Measurements from ENCODE around the gene ADGB.

ADGB gene

DNA sequence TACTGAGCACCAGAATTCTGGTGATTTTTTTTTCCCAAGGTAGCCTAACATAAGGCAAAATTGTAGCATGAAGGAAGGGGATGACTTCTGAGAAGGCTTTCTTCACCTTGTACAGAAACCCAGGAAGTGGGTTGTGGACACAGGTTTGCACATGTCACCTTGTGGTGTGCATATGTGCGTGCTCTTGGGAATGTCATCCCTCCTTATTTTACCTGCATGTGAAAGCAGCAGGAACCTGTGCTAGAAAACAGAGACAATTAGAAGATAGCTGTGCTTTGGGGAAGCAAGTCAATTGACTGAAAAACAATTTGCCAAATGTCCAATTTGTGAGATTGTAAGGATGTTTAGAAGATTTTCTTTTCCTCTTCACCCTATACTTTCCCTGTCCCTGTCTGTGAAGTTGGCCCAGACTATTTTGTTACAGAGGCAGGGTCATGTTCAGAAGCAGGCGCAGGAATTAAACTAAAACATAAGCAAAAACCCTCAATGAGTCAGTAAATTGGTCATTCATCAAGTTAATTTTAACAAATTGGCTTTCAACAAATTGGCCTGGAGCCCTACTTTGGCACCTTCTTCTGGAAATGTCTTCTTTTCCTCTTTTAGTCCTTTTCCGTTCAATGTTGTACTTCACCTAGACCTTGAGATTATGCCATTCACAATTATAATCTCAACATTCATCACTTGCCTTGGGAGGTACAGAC, 261.2 kb downstream of the ADGB start:
- DNase-seq (ENCODE audit: low read depth in 2 of 2, low spot score in 1 of 2) = no peak

DNA sequence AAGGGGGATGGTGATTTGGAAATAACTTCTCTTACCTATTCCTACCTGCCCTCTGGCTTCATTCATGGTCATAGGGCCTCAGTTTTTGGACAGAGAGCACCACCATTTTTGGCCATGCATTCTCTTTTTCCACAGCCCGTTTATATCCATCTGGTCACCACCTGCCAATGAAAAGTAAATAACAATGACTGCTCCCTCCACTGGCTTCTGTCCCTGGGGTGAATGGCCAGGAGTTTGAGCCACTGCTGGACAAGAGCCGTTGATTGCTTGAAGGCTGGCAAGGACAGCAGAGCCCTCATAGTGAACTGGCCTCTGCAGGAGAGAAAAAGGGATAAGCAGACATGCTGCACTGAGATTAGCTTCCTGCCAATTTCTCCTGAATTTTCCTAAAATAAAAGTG, 261.8 kb downstream of the ADGB start:
- DNase-seq (ENCODE audit: low read depth in 2 of 2, low spot score in 1 of 2) = no peak

DNA sequence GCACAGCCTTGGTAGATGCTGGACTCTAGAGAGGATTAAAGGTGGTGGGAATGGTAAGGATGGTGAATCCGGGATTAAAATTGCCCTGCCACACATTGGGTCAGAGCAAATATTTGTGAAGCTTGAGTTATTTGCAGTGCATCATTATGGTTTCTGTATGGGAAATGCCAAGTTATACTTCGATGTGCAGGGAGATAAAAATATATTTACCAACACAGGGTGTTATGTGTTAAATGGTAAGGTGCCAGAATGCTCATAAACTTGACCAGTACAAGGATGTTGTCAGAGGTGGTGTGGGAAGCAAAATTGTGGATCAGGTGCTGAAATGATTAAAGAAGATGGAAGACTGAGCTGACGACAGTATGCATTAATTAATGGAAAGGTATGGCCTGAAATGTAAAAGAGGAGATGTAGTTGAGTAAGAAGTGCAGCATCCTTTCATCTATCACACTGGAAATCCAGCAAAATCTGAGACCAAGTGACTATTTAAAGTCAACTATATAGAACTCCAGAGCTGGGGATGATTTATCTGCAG, 262.3 kb downstream of the ADGB start:
- no peak for DNase-seq (ENCODE audit: low read depth in 2 of 2, low spot score in 1 of 2)

DNA sequence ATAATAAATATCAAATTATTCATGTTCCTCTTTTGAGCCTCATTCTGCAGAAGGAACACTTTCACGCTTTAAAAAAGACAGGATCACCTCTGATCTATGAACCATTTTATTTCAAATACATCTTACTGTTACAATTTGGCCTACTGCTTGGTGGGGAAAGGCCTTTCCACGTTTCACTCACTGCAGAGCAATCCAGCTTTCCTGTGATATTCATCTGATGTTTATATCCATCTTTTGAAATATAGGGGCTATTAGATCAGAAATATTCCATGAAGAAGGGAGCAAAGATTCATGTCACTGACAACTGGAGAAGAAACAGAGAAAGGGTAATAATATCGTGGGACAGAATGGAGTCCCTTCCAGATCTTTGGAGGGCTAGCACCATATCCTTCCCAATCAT, 262.9 kb downstream of the ADGB start:
- no peak for DNase-seq (ENCODE audit: low read depth in 2 of 2, low spot score in 1 of 2)

DNA sequence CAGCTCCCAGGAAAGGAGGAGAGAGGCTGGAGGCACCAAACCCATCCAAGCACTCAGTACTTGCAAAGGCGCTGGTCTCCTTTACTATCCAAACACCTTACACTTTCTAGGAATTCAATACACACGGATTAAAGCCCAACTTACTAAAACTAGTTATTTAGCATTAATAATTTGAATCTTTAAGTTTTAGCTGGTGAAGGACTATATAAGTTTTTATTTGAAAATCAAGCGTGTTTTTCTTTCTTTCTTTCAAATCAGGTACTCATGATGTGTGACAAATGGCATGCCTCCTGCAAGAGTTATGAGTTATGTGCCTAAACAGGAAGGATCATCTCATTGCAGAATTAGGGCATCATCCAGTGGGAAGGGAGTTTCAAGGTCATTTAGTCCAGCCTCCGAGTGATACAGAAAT, 263.7 kb downstream of the ADGB start:
- no peak for DNase-seq (ENCODE audit: low read depth in 2 of 2, low spot score in 1 of 2)

GRCh38 chr6:146864300-146864699, 265.5 kb downstream of the ADGB start:
- no peak for DNase-seq (ENCODE audit: low read depth in 2 of 2, low spot score in 1 of 2)

DNA sequence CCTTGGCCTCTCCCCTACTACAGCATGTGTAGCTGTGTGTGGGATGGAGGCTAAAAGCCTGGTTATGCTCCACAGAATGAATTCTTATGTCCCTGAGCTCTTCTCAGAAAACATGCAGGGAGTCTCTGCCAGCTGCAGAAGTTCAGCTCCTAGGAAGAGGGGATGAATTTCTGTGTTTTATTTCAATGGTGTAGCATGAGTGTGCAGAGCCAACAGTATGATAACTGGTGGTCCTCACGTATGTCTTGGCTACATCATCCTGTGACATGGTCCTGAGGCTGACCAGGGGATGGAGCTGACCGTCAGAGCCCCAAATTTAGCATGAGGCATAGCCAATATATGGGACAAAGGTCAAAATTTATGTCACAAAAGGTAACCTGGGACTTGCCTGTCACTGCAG, 266.1 kb downstream of the ADGB start:
- DNase-seq (ENCODE audit: low read depth in 2 of 2, low spot score in 1 of 2) = no peak

Data from stimulated activated CD8-positive, alpha-beta memory T cell treated with anti-CD3 and anti-CD28 coated beads, Interleukin-4, amount 100 ng/mL, for 1 hour (primary cell).